Measurements from ENCODE around the gene FAM50A. TPM values are rescaled to one million over a fixed set of nuclear protein-coding genes. Genes with fewer than 3 reads are reported as not detected.

Gene FAM50A
- total RNA-seq, 1 donor from 2014 or later = 43.9 TPM

DNA sequence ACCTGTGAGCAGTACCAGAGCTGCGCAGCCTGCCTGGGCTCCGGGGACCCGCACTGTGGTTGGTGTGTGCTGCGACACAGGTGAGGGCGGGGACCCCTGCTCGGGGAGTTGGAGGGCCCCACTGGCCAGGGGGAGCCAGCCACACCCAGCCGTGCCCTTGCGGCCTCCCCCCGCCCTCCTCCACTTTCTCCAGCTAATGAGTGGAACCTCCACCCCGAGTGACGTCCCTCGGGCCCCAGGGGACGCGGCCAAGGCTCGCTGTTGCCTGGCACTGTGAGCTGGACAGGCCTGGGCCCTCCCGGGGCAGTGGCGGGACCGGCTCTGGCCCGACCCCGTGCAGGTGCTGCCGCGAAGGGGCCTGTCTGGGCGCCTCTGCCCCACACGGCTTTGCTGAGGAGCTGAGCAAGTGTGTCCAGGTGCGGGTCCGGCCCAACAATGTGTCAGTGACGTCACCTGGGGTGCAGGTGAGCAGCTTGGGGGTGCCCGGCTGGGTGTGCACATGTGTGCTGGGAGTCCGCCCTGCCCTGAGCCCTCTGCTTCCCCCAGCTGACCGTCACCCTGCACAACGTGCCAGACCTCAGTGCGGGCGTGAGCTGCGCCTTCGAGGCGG, 19.8 kb downstream of the FAM50A start:
- no peak for DNase-seq (ENCODE audit: low read depth in 2 of 2)

GRCh38 chrX:154464806-154465365, 20.9 kb downstream of the FAM50A start:
- DNase-seq (ENCODE audit: low read depth in 2 of 2) = no peak

GRCh38 chrX:154465601-154466000, 21.7 kb downstream of the FAM50A start:
- no peak for DNase-seq (ENCODE audit: low read depth in 2 of 2)

GRCh38 chrX:154466036-154466435, 22.1 kb downstream of the FAM50A start:
- no peak for DNase-seq (ENCODE audit: low read depth in 2 of 2)

GRCh38 chrX:154466907-154467306, 23.0 kb downstream of the FAM50A start:
- DNase-seq (ENCODE audit: low read depth in 2 of 2) = no peak

DNA sequence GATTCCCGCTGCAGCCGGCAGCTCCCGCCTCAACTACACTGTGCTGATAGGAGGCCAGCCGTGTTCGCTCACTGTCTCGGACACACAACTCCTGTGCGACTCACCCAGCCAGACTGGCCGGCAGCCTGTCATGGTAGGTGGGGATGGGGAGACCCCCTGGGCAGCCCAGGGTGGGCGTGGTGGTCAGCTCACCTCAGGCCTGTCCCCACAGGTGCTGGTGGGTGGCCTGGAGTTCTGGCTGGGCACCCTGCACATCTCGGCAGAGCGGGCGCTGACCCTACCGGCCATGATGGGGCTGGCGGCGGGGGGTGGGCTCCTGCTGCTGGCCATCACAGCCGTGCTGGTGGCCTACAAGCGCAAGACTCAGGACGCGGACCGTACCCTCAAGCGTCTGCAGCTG, 23.6 kb downstream of the FAM50A start:
- no peak for DNase-seq (ENCODE audit: low read depth in 2 of 2)

DNA sequence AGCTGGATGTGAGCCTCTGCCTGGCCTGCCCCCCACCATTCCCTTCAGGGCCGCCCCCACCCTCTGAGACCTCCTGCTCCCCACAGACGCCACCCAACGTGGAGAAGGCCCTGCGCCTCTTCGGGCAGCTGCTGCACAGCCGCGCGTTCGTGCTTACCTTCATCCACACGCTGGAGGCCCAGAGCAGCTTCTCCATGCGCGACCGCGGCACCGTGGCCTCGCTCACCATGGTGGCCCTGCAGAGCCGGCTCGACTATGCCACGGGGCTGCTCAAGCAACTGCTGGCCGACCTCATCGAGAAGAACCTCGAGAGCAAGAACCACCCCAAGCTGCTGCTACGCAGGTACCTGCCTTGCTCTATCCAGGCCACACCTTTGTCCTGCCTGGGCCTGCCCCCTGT, 24.3 kb downstream of the FAM50A start:
- no peak for DNase-seq (ENCODE audit: low read depth in 2 of 2)

DNA sequence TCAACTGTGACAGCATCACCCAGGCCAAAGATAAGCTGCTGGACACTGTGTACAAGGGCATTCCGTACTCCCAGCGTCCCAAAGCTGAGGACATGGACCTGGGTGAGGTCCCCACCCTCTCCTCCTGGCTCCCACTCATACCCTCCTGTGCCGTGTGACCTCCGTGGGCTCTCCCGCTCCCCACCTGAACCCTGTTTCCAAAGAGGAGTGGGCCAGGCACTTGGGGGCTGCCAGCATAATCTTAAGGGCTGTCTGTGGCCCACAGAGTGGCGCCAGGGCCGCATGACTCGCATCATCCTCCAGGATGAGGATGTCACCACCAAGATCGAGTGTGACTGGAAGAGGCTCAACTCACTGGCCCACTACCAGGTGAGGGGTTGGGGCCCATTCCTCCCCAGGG, 25.2 kb downstream of the FAM50A start:
- DNase-seq (ENCODE audit: low read depth in 2 of 2) = no peak

DNA sequence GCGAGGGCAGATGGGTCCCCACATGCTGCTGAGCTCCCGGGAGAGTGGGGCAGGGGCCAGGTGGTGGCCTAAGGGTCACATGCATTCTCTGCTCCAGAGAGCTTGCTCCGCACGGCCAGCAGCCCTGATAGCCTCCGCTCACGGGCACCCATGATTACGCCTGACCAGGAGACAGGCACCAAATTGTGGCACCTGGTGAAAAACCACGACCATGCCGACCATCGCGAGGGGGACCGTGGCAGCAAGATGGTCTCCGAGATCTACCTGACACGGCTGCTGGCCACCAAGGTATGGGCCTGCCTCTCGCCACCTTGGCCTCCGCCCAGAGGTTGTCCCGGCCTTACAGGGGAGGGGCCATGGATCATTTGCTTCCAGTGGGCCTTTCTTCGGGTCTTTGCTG, 25.9 kb downstream of the FAM50A start:
- no peak for DNase-seq (ENCODE audit: low read depth in 2 of 2)

DNA sequence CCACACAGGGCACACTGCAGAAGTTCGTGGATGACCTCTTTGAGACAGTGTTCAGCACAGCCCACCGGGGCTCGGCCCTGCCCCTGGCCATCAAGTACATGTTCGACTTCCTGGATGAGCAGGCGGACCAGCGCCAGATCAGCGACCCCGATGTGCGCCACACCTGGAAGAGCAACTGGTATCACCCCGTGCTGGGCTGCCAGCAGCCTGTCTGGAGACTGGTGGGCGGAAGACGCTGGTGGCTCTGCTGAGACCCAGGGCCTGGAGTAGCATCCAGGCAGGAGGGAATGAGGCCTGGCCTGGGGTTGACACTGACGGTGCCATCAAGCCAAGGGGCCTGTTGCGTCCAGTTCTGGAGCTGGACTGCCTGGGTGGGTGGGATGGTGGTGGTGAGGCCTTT, 26.5 kb downstream of the FAM50A start:
- no peak for DNase-seq (ENCODE audit: low read depth in 2 of 2)

- DNase-seq (ENCODE audit: low read depth in 2 of 2) = no peak
Measured at GRCh38 chrX:154470914-154471568, 27.1 kb downstream of the FAM50A start.

GRCh38 chrX:154471839-154472684, 28.1 kb downstream of the FAM50A start:
- DNase-seq (ENCODE audit: low read depth in 2 of 2) = no peak

DNA sequence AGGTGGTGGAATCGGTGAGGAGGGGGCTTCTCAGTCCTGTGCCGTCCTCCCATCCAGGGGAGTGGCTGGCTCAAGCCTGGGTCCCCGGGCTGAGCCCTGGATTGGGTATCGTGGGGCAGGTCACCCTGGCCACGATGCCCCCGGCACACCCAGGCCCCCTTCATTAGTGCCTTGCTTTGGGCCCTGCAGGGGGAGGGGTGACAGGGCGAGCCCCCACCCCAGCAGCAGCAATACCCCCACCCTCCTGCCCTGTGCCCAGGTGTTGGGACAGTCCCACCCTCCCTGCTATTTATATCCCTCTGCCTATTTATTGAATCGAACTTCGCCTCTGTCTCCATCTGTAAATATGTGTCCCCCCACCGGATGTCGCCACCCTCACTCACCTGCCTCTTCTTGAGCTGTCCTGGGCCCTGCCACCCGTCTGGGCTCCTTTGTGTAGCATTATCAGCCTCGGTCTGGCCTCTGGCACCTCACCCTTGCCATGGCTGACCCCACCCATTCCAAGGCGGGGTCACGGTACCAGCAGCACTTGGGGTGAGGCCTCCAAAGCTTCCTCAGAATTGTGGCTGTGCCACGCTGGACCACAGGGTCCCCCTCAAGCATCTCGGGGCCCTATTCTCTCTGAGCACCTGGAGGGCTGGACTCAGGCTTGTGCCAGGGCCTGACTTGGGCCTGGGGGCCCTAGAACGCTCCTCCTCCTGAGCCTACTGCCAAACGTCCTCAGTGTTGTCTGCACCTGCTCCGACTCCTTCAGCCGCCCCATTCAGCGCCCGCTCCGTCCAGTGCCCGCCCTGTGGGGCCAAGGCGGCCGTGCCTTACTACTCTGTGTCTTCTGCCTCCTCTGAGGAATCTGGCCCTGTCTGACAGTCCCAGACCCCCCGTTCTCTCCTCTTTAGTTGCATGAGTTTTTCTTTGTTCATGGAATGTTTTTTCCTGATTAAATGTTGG, 29.0 kb downstream of the FAM50A start:
- DNase-seq (ENCODE audit: low read depth in 2 of 2) = no peak

DNA sequence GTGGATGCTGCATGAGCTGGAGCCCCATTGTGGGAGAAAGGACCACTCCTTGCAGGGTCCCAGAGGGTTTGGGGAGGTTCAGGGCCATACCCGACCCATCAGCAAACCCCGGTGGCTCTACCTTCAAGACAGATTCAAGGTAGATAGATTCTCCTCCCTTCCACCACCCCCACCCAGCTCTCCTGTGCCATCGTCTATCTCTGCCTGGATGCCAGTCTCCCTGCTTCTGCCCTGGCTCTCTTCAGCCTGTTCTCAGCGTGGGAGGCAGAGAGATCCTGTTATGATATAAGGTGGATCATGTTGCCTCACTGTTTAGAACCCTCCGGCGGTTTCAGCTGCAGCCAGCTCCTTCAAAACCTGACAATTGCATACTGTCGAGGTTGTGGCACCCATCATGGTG, 29.7 kb downstream of the FAM50A start:
- no peak for DNase-seq (ENCODE audit: low read depth in 2 of 2)

- no peak for DNase-seq (ENCODE audit: low read depth in 2 of 2)
Measured at GRCh38 chrX:154476821-154477220, 32.9 kb downstream of the FAM50A start.

DNA sequence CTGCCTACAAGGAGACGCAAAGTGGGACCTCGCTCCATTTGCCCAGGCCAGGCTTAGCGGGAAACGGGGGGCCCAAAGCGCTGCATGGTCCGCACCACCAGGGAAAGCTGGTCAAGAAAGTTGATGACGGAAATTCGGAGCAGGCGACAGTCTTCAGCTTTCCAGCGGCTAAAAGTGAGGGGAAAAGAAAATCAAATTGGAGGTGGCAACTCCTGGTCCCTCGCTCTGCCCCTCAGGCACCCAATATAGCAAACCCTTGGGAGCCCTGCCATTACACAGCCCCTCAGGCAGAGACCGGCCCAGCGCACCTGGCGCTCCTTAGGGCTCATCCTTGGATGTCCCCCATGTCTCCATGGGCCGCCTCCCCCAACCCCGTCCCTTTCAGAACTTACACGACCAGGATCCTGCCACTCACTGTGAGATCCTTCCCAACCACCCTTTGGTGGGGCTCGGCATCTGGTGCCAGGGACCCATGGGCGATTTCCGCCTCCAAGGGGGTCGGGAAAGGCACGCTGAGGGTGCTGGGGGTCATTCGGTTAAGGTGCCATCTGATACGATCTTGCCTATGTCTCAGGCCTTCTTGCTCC, 34.0 kb downstream of the FAM50A start:
- DNase-seq (ENCODE audit: low read depth in 2 of 2) = no peak

- DNase-seq (ENCODE audit: low read depth in 2 of 2) = peak; percentile 76 to 90
Measured at GRCh38 chrX:154478728-154479622, 35.0 kb downstream of the FAM50A start, which contains the start of gene LAGE3. LAGE3 (minus strand) TSS chrX:154479281; CDS start chrX:154478915, 366 bp downstream.

GRCh38 chrX:154481195-154481594, 37.3 kb downstream of the FAM50A start:
- DNase-seq (ENCODE audit: low read depth in 2 of 2) = no peak

- DNase-seq (ENCODE audit: low read depth in 2 of 2) = no peak
Measured at GRCh38 chrX:154481911-154482601, 38.1 kb downstream of the FAM50A start.
